Calu3 (cell line): ENCODE results near the gene ZNF722. TPM values are rescaled to one million over a fixed set of nuclear protein-coding genes. Genes with fewer than 3 reads are reported as not detected.

ENCODE experiments used
- BruUV-seq: library from RNA; stranded (reverse); fragments of 400-500 nt; replicated peaks from 2 replicates; lab custom pipeline; 2021; lab: Mats Ljungman, UMichigan
- CTCF ChIA-PET: fragments of 300-600 bp; sonication (Branson Sonifier 250); formaldehyde crosslinking; loops from one replicate; lab custom pipeline; 2022; ENCODE audit warnings: antibody characterized with exemption; lab: Charles Lee
- DNase-seq: peaks from one replicate; pipeline ENCODE4 v3.0.0; 2022
- H3K27ac Mint-ChIP-seq: one replicate; pipeline ENCODE4 v1.8.0; 2022; ENCODE audit warnings: mixed read lengths; ENCODE audit not compliant: unreplicated experiment
- H3K27me3 Mint-ChIP-seq: one replicate; pipeline ENCODE4 v1.8.0; 2022; ENCODE audit warnings: mixed read lengths; ENCODE audit not compliant: unreplicated experiment
- H3K36me3 Mint-ChIP-seq: one replicate; pipeline ENCODE4 v1.8.0; 2022; ENCODE audit warnings: mild to moderate bottlenecking, moderate library complexity, mixed read lengths; ENCODE audit not compliant: insufficient read depth, unreplicated experiment
- H3K4me1 Mint-ChIP-seq: one replicate; pipeline ENCODE4 v1.8.0; 2022; ENCODE audit warnings: mild to moderate bottlenecking, low read depth, mixed read lengths; ENCODE audit not compliant: unreplicated experiment
- H3K4me3 Mint-ChIP-seq: one replicate; pipeline ENCODE4 v1.8.0; 2022; ENCODE audit warnings: mild to moderate bottlenecking, low read depth, moderate library complexity, mixed read lengths; ENCODE audit not compliant: unreplicated experiment
- H3K9me3 Mint-ChIP-seq: one replicate; pipeline ENCODE4 v1.8.0; 2022; ENCODE audit warnings: low read depth, mixed read lengths; ENCODE audit not compliant: unreplicated experiment
- intact Hi-C: fragments of 100-400 bp; cut with micrococcal nuclease; formaldehyde crosslinking; loops from one replicate; pipeline ENCODE4 v1.10.0; 2022; ENCODE audit not compliant: unreplicated experiment
- total RNA-seq: library from RNA; stranded (reverse); gene quantifications from 2 replicates; pipeline ENCODE4 v1.2.3, GENCODE V29; 2022
- TF ChIP-seq, protein P1 (sequence below): fragments of 200-600 bp; IDR thresholded peaks from one replicate; pipeline ENCODE4 v1.8.0; 2022; ENCODE audit warnings: antibody characterized with exemption; ENCODE audit not compliant: unreplicated experiment

The ZNF722 gene
- total RNA-seq, 1 experiment from 2014 or later: not detected

GRCh38 chr7:64037095-64037494, 38.4 kb downstream of the ZNF722 start:
- no TSS peak for BruUV-seq
- intact Hi-C loops: no loop called here
- no peak overlapping the region for H3K27ac Mint-ChIP-seq
- CTCF ChIA-PET: no interaction called here
- no peak overlapping the region for H3K4me3 Mint-ChIP-seq
- H3K9me3 Mint-ChIP-seq: peaks cover 4% of the 10 kb centered on the region
- no peaks in the 10 kb centered on the region for H3K36me3 Mint-ChIP-seq
- no peaks in the 10 kb centered on the region for H3K27me3 Mint-ChIP-seq
- TF ChIP-seq, protein P1, sequence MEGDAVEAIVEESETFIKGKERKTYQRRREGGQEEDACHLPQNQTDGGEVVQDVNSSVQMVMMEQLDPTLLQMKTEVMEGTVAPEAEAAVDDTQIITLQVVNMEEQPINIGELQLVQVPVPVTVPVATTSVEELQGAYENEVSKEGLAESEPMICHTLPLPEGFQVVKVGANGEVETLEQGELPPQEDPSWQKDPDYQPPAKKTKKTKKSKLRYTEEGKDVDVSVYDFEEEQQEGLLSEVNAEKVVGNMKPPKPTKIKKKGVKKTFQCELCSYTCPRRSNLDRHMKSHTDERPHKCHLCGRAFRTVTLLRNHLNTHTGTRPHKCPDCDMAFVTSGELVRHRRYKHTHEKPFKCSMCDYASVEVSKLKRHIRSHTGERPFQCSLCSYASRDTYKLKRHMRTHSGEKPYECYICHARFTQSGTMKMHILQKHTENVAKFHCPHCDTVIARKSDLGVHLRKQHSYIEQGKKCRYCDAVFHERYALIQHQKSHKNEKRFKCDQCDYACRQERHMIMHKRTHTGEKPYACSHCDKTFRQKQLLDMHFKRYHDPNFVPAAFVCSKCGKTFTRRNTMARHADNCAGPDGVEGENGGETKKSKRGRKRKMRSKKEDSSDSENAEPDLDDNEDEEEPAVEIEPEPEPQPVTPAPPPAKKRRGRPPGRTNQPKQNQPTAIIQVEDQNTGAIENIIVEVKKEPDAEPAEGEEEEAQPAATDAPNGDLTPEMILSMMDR: no peak
- no peaks in the 10 kb centered on the region for H3K4me1 Mint-ChIP-seq
- DNase-seq: no peak

- Mint-ChIP-seq H3K9me3 (peaks cover 9% of the 10 kb centered on the region), H3K27ac (no peak within 1 kb of the TSS), H3K4me1 (no peaks in the 10 kb centered on the region), H3K27me3 (no peaks in the 10 kb centered on the region), H3K4me3 (no peak within 1 kb of the TSS), H3K36me3 (no peaks in the 10 kb centered on the region)
- TF ChIP-seq, protein P1: no peak
- CTCF ChIA-PET: no interaction called here
- no TSS peak for BruUV-seq
- no peak for DNase-seq
- intact Hi-C loops: no loop called here
Measured at GRCh38 chr7:64045301-64046040, 46.8 kb downstream of the ZNF722 start, which contains the start of gene ZNF727. TSS of gene ZNF727 (plus strand) at chr7:64045434. CDS start at chr7:64045622, 188 bp downstream.

DNA sequence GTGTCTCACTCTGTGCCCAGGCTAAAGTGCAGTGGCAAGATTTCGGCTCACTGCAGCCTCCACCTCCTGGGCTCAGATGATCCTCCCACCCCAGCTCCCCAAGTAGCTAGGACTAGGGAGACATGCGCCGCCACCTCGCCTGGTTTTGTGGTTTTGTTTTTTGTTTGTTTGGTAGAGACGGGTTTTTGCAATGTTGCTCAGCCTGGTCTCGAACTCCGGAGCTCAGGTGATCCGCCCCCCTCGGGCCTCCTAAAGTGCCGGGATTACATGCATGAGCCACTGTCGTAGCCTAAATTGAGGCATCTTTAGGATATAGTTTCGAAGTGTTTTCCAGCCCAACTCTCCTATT, 47.4 kb downstream of the ZNF722 start:
- BruUV-seq: no TSS peak
- Mint-ChIP-seq H3K9me3 (peaks cover 9% of the 10 kb centered on the region), H3K27me3 (no peaks in the 10 kb centered on the region), H3K36me3 (no peaks in the 10 kb centered on the region), H3K4me1 (no peaks in the 10 kb centered on the region), H3K27ac (no peak overlapping the region), H3K4me3 (no peak overlapping the region)
- no peak for DNase-seq
- intact Hi-C loops: no loop called here
- CTCF ChIA-PET: no interaction called here
- TF ChIP-seq, protein P1: no peak

Other genes with a start within 250 kb of the ZNF722 start
- not detected in 2 replicates for gene ZNF727, start 46.6 kb downstream of the ZNF722 start, total RNA-seq
- gene ZNF735, start 208.4 kb downstream of the ZNF722 start, total RNA-seq: not detected in 2 replicates
- not detected in 2 replicates for gene ZNF679, start 229.6 kb downstream of the ZNF722 start, total RNA-seq